Hippocampal formation (tissue), 2 donors: ENCODE measurements around the gene GNG12.

Source experiments
- DNase-seq, 2 donors: peaks; one replicate each; lab custom pipeline; 2025; lab: John Stamatoyannopoulos, UW

The GNG12 gene

GRCh38 chr1:67705735-67706453 lies 127.4 kb downstream of the GNG12 start:
- no peak for DNase-seq

- DNase-seq = no peak
Measured at GRCh38 chr1:67704351-67704750, 128.9 kb downstream of the GNG12 start.

GRCh38 chr1:67701876-67702275 lies 131.4 kb downstream of the GNG12 start:
- DNase-seq = no peak

- no peak for DNase-seq
Measured at GRCh38 chr1:67700692-67701410, 132.4 kb downstream of the GNG12 start.

GRCh38 chr1:67700220-67700619 lies 133.0 kb downstream of the GNG12 start:
- no peak for DNase-seq

- DNase-seq = no peak
Measured at GRCh38 chr1:67696708-67697107, 136.6 kb downstream of the GNG12 start.

GRCh38 chr1:67695963-67696362 lies 137.3 kb downstream of the GNG12 start:
- DNase-seq = no peak

GRCh38 chr1:67691712-67692111 lies 141.6 kb downstream of the GNG12 start:
- no peak for DNase-seq

- no peak for DNase-seq
Measured at GRCh38 chr1:67690411-67690810, 142.9 kb downstream of the GNG12 start.

GRCh38 chr1:67690018-67690363 lies 143.3 kb downstream of the GNG12 start:
- no peak for DNase-seq

GRCh38 chr1:67689267-67690017 lies 143.8 kb downstream of the GNG12 start:
- DNase-seq = no peak

GRCh38 chr1:67688526-67689219 lies 144.6 kb downstream of the GNG12 start:
- DNase-seq = no peak

- DNase-seq = no peak
Measured at GRCh38 chr1:67687649-67688048, 145.6 kb downstream of the GNG12 start.

- no peak for DNase-seq
Measured at GRCh38 chr1:67687198-67687545, 146.1 kb downstream of the GNG12 start.

GRCh38 chr1:67686267-67687197 lies 146.7 kb downstream of the GNG12 start:
- DNase-seq = peak; percentile 45 to 66

- DNase-seq = peak in 1 of 2 donors; percentile 30
Measured at GRCh38 chr1:67685558-67686266, 147.6 kb downstream of the GNG12 start.

- DNase-seq = peak; percentile 98 to 99
Measured at GRCh38 chr1:67685067-67685557, 148.2 kb downstream of the GNG12 start, which contains the start of gene GADD45A. TSS of gene GADD45A (plus strand) at chr1:67685201. CDS start at chr1:67685495, 294 bp downstream.

- DNase-seq = no peak
Measured at GRCh38 chr1:67684526-67685066, 148.7 kb downstream of the GNG12 start.

GRCh38 chr1:67683766-67684525 lies 149.3 kb downstream of the GNG12 start:
- no peak for DNase-seq
